ENCODE data around the gene FBXW4. TPM values are rescaled to one million over a fixed set of nuclear protein-coding genes. Genes with fewer than 3 reads are reported as not detected.
A peak's percentile ranks its signal among the peaks of the same experiment; 100 is the strongest.

FBXW4 gene
- total and polyA plus RNA-seq, 2 donors (not counting 1 experiment from before 2014, with no cell fraction given), result 32.7 to 60.8 TPM

GRCh38 chr10:101695404-101695890 is 477 bp upstream of the FBXW4 start:
- H3K4me1 ChIP-seq (ENCODE audit: control insufficient read depth, extremely low read depth, insufficient read depth, low read length), result peaks cover 4% of the 10 kb centered on the region
- no peak for DNase-seq (ENCODE audit: low read depth in 2 of 2)
- peak overlapping the region; percentile 52 to 95 (median 86) for H3K4me3 ChIP-seq (replicated peaks in 1 of 4; ENCODE audit: control extremely low read depth in 1 of 4, insufficient read depth in 1 of 4, low read depth in 3 of 4, low read length in 4 of 4)
- H3K4me2 ChIP-seq (ENCODE audit: extremely low read depth, insufficient read depth, low read length), result peak overlapping the region; percentile 77
- H3K9ac ChIP-seq (ENCODE audit: insufficient read depth, low read length), result peak overlapping the region; percentile 97
- H4K20me1 ChIP-seq (ENCODE audit: control insufficient read depth, extremely low read depth, insufficient read depth, low read length), result no peaks in the 10 kb centered on the region
- no peak for TF ChIP-seq EZH2 (IDR thresholded peaks at IDR 0.05; ENCODE audit: low read length, missing control alignments)
- TF ChIP-seq, protein P1, sequence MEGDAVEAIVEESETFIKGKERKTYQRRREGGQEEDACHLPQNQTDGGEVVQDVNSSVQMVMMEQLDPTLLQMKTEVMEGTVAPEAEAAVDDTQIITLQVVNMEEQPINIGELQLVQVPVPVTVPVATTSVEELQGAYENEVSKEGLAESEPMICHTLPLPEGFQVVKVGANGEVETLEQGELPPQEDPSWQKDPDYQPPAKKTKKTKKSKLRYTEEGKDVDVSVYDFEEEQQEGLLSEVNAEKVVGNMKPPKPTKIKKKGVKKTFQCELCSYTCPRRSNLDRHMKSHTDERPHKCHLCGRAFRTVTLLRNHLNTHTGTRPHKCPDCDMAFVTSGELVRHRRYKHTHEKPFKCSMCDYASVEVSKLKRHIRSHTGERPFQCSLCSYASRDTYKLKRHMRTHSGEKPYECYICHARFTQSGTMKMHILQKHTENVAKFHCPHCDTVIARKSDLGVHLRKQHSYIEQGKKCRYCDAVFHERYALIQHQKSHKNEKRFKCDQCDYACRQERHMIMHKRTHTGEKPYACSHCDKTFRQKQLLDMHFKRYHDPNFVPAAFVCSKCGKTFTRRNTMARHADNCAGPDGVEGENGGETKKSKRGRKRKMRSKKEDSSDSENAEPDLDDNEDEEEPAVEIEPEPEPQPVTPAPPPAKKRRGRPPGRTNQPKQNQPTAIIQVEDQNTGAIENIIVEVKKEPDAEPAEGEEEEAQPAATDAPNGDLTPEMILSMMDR (conservative IDR thresholded peaks at IDR 0.05 in 1 of 2, IDR thresholded peaks at IDR 0.05 in 1 of 2; ENCODE audit: low read depth in 1 of 2, low read length in 2 of 2), result no peak
- H3K27ac ChIP-seq (ENCODE audit: insufficient read depth, low read length), result peak overlapping the region; percentile 98
- H3K79me2 ChIP-seq (ENCODE audit: control insufficient read depth, insufficient read depth, low read length), result peaks cover 35% of the 10 kb centered on the region
- H2AFZ ChIP-seq (ENCODE audit: low read length), result peak overlapping the region; percentile 81
- no peaks in the 10 kb centered on the region for H3K27me3 ChIP-seq (ENCODE audit: control insufficient read depth, insufficient read depth, low read length)
- no peaks in the 10 kb centered on the region for H3K36me3 ChIP-seq (ENCODE audit: control insufficient read depth, insufficient read depth, low read length)
- H3K9me3 ChIP-seq (ENCODE audit: control insufficient read depth, insufficient read depth, low read depth, low read length), result no peaks in the 10 kb centered on the region

GRCh38 chr10:101693978-101694673 is 844 bp downstream of the FBXW4 start:
- H2AFZ ChIP-seq (ENCODE audit: low read length), result peak overlapping the region; percentile 94
- no peaks in the 10 kb centered on the region for H3K27me3 ChIP-seq (ENCODE audit: control insufficient read depth, insufficient read depth, low read length)
- peak overlapping the region; percentile 77 for H3K4me2 ChIP-seq (ENCODE audit: extremely low read depth, insufficient read depth, low read length)
- H4K20me1 ChIP-seq (ENCODE audit: control insufficient read depth, extremely low read depth, insufficient read depth, low read length), result no peaks in the 10 kb centered on the region
- H3K4me3 ChIP-seq (replicated peaks in 1 of 4; ENCODE audit: control extremely low read depth in 1 of 4, insufficient read depth in 1 of 4, low read depth in 3 of 4, low read length in 4 of 4), result peak overlapping the region; percentile 82 to 95 (median 88)
- H3K4me1 ChIP-seq (ENCODE audit: control insufficient read depth, extremely low read depth, insufficient read depth, low read length), result peaks cover 4% of the 10 kb centered on the region
- H3K9me3 ChIP-seq (ENCODE audit: control insufficient read depth, insufficient read depth, low read depth, low read length), result no peaks in the 10 kb centered on the region
- TF ChIP-seq EZH2 (IDR thresholded peaks at IDR 0.05; ENCODE audit: low read length, missing control alignments), result no peak
- TF ChIP-seq, protein P1 (conservative IDR thresholded peaks at IDR 0.05 in 1 of 2, IDR thresholded peaks at IDR 0.05 in 1 of 2; ENCODE audit: low read depth in 1 of 2, low read length in 2 of 2), result no peak
- peak overlapping the region; percentile 98 for H3K27ac ChIP-seq (ENCODE audit: insufficient read depth, low read length)
- peak overlapping the region; percentile 97 for H3K9ac ChIP-seq (ENCODE audit: insufficient read depth, low read length)
- no peaks in the 10 kb centered on the region for H3K36me3 ChIP-seq (ENCODE audit: control insufficient read depth, insufficient read depth, low read length)
- peaks cover 40% of the 10 kb centered on the region for H3K79me2 ChIP-seq (ENCODE audit: control insufficient read depth, insufficient read depth, low read length)
- DNase-seq (ENCODE audit: low read depth in 2 of 2), result peak; percentile 57 to 61

DNA sequence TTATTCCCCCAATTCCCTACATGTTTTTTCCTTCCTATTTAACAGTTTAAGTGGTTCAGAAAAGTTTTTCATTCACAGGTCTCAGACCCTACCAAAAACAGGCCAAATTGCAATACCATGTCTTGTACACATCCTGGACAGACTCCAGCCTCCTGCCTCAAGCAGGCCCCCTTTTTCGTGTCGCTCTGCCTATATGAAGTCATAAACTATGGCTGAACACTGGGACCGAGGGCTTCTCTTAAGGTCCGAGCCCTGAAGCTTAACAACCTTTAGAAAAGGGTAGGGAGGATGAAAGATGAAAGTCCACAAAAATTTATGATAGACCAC is 1.4 kb downstream of the FBXW4 start:
- H3K79me2 ChIP-seq (ENCODE audit: control insufficient read depth, insufficient read depth, low read length), result peaks cover 40% of the 10 kb centered on the region
- TF ChIP-seq, protein P1 (conservative IDR thresholded peaks at IDR 0.05 in 1 of 2, IDR thresholded peaks at IDR 0.05 in 1 of 2; ENCODE audit: low read depth in 1 of 2, low read length in 2 of 2), result no peak
- no peak for TF ChIP-seq EZH2 (IDR thresholded peaks at IDR 0.05; ENCODE audit: low read length, missing control alignments)
- peak overlapping the region; percentile 94 for H2AFZ ChIP-seq (ENCODE audit: low read length)

More for the DNA sequence above, 1.4 kb downstream of the FBXW4 start:
- peak overlapping the region; percentile 65 for H3K4me2 ChIP-seq (ENCODE audit: extremely low read depth, insufficient read depth, low read length)
- no peaks in the 10 kb centered on the region for H4K20me1 ChIP-seq (ENCODE audit: control insufficient read depth, extremely low read depth, insufficient read depth, low read length)
- H3K9ac ChIP-seq (ENCODE audit: insufficient read depth, low read length), result peak overlapping the region; percentile 97
- peak; percentile 66 to 71 for DNase-seq (ENCODE audit: low read depth in 2 of 2)
- H3K36me3 ChIP-seq (ENCODE audit: control insufficient read depth, insufficient read depth, low read length), result no peaks in the 10 kb centered on the region
- H3K4me3 ChIP-seq (replicated peaks in 1 of 4; ENCODE audit: control extremely low read depth in 1 of 4, insufficient read depth in 1 of 4, low read depth in 3 of 4, low read length in 4 of 4), result peak overlapping the region; percentile 82 to 95 (median 88)
- H3K27me3 ChIP-seq (ENCODE audit: control insufficient read depth, insufficient read depth, low read length), result no peaks in the 10 kb centered on the region
- H3K27ac ChIP-seq (ENCODE audit: insufficient read depth, low read length), result peak overlapping the region; percentile 98
- peaks cover 4% of the 10 kb centered on the region for H3K4me1 ChIP-seq (ENCODE audit: control insufficient read depth, extremely low read depth, insufficient read depth, low read length)
- H3K9me3 ChIP-seq (ENCODE audit: control insufficient read depth, insufficient read depth, low read depth, low read length), result no peaks in the 10 kb centered on the region
